HG02981 (cell line): ENCODE results near the gene RTL10.

Experiments used
- ATAC-seq: cut with Tn5 transposase; IDR thresholded peaks from one replicate; pipeline ENCODE4 v1.9.1; 2021; ENCODE audit warnings: mild to moderate bottlenecking, moderate library complexity; ENCODE audit not compliant: unreplicated experiment

Gene RTL10

GRCh38 chr22:19877626-19878339, 23.1 kb upstream of the RTL10 start:
- no peak for ATAC-seq

GRCh38 chr22:19876941-19877625, 22.4 kb upstream of the RTL10 start:
- no peak for ATAC-seq

DNA sequence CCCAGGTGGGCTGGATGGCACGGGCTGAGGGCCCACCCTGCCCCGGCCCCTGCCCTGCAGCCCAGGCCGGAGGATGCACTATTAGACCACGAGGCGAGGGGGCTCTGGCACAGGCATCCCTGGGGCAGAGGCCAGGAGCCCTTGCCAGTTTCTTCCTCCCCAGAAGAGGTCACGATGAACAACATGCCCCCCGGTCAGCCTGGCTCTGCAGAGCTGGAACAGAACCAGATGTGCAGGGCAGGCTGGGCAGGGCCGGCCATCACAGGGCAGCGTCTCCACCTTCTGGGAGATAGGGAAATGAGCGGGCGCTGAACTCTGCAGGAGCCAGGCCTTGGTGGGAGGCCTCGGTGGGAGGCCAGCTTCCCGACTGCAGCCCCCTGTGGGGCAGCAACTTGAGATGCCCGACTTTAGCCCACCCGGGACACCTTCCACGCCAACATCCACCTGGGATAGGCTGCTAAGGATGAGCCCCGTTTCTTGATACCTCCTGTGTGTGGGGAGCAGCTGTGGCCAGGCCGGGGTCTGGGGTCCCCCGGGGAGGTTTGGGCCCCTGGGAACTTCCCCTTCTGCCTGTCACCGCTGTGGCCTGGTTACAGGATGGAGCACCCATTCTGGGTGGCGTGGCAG, 21.8 kb upstream of the RTL10 start:
- ATAC-seq, result no peak

DNA sequence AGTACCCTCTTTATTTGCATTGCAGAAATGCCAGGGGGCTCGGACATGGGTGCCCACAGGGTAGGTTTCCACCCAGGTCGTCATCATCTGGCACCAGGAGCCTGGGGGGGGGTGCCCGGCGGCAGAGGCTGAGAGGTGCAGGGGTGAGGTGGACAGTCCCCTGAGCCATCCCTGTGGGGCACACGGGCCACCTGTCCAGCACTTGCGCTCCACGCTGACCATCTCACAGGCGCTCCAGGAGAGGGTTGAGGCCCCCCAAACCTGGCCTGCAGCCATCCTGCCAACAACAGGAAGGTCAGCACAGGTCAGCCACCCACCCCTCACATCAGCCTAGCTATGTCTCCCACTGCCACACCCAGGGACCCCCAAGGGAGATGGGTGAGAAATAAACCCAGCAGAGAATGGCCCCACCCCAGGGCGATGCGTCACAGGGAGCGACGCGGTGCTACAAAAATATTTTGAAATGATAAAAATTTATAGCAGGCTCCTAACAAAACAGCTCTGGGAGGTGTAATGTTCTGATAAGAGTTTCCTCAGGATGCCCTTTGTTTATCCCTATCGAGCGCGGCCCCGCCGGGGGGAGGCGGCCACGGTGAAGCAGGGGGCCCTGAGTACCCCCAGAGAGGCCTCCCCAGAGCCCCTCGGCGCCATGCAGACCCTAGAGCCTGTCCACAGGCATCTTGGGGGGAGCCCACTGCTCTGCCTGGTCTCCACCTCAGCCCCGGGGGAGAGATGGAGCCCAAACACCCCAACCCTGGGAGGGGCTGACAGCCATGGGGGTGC, 21.0 kb upstream of the RTL10 start:
- ATAC-seq, result no peak

GRCh38 chr22:19875061-19875530, 20.4 kb upstream of the RTL10 start:
- ATAC-seq, result no peak

GRCh38 chr22:19874307-19875060, 19.8 kb upstream of the RTL10 start:
- ATAC-seq, result no peak

DNA sequence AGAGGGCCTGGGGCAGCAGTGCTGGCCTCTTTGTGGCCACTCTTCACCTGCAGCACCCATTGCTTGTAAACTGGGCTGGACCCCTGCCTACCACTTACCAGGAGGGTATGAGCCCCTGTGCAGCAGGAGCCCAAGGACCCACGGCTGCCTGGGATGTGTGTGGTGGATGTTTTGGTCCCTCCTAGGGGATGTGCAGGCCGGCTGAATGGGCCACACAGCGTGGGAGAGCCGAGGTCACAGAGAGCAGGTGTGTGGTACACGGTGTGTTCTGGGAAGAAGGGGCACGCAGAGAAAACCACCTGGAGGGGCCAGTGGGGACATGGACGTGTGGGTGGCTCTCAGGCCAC, 19.3 kb upstream of the RTL10 start:
- ATAC-seq, result no peak

GRCh38 chr22:19873138-19873959, 18.7 kb upstream of the RTL10 start:
- ATAC-seq, result no peak

DNA sequence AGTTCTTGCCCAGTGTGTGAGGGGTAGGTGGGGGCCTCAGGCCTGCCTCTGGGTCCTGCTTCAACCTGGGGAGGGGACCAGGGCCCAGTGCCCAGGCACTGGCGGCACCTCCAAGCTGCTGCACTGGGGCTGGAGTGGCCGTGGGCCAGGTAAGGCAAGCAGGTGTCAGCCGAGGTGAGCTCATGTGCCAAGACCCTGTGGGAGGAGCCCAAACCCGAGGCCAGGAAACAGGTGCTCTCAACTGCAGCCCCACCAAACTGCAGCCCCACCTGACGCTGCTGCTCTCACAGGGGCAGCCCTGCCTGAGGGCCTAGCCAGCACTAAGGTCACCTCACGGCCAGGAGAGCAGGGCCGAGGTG, 18.1 kb upstream of the RTL10 start:
- ATAC-seq, result no peak

DNA sequence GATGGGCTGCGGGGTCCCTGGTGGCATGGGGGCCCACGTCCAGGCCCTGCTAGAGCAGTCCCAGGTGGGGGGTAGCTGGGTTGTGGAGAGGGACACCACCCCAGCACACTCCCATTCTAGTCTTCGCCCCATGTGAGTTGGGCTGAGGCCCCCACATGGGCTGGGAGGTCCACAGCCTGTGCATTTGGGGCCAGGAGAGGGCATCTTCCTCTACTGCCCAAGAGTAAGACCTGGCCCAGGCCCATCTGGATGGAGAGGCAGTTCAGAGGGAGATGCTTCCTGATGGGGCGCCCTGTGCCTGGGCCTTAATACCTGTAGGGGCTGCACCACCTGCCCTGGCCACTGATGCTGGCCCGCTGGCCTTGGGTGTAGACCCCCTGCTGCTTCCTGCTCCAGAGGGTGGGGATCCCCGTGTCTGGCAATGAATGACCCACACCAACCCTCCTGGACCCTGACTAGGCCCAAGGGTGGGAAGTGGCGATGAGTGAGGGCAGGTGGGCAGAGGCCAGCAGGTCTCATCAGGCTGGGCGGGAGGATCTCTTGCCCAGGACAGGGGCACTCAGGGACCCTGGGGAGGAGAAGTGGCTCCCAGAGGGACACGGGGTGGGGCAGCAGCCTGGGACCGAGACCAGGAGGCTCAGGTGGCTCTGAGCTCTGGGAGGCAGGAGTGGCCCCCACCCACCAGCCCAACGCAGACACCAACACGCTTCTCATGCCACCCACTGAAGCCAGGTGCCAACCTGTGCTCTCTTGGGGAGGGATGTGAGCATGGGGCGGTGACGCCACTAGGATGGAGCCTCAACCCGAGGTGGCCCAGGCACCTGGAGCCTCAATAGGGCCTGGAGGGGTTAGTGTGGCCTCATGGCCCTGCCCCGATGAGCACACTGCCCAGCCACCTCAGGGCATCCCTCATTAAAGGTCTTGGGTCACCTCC, 17.4 kb upstream of the RTL10 start:
- no peak for ATAC-seq

DNA sequence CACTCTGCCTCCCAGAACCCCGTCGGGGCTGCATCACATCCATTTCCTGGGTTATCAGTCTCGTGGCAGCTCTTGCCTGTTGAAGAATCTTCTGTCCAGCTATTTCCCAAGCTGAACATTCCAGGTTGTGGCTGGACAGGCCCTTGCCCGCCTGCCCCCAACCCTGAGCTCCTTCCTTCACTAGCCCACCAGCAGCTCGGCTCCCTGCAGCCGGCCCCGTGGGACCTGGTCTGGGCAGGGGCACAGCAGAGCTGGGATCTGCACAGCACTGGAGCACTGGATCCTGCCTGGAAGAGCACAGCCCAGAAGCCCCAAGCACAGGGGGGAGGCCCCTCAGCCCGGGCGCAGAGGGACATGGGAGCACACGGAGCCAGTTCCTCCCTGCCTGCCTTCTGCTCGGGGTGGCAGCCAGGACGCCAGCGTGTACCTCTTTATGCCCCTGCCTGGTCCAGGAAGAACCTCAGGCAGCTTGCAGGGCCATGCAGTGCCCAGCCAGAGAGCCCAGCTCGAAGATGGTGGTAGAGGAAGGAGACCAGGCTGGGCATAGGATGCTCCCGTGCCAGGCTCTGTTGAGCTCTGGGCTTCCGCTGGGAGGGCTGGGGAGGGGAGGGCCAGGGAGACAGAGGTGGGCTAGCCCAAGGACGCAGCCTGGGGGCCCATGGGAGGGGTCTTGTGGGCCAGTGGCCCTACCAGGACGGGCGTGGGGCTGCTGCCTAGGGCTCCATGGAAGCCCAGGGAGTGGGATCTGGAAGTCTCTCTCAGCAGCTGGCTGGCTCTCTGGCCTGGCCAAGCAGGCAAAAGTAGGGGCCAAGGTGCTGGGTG, 16.6 kb upstream of the RTL10 start:
- no peak for ATAC-seq

DNA sequence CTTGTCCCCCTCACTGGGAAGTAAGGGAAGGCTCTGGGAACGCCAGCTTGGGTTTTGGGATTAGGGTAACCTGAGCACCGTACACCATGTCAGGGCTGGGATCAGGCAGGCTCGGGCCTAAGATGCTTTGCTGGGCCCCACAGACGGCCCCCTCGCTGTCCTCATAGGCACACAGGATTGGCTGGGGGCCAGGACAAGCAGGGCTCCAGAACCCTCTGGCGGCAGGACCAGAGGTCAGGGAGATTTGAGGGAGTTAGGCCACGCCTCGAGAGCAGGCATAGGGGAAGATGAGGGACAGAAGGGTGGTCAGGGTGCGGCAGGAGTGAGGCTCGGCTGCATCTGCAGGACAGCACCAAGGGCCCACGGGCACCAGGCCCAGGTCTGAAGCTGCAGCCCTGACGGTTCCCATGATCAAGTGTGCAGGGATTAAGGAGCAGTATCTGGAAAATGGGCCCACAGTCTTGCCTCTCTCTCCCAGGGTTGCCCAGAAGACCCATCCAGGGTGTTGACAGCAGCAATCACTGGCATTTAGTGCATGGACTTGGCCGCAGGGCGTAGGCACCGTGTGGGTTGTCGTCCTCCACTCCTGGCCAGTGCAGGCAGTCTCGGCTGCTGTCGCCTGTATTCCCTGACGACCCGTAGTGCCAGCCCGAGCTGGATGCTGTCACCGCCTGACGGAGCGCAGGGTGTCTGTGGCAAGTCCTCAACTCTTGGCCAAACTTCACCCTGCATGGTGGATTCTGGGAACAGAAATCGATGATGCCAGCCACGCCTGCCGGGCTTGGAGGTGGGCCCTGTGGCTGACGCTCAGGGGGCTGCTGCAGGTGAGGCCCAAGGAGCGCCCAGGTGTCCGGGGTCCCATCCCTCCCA, 15.7 kb upstream of the RTL10 start:
- no peak for ATAC-seq

GRCh38 chr22:19869497-19870152, 15.0 kb upstream of the RTL10 start:
- no peak for ATAC-seq

GRCh38 chr22:19868773-19869471, 14.2 kb upstream of the RTL10 start:
- ATAC-seq, result no peak

GRCh38 chr22:19868333-19868732, 13.7 kb upstream of the RTL10 start:
- no peak for ATAC-seq

DNA sequence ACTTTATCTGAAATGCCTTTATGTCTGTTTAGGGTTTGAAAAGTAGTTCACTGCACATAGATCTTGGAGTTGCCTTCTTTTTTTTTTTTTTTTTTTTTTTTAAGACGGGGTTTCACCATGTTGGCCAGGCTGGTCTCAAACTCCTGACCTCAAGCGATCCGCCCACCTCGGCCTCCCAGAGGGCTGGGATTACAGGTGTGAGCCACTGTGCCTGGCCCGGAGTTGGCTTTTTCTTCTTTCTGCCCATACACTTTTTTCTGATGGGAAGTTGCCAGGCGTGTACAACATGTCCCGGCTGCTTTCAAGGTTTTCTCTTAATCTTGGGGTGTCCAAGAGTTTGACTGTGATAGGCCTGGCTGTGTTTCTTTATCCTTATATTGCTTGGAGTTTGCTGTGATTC, 12.9 kb upstream of the RTL10 start:
- ATAC-seq, result no peak
